Neuronal stem cell (in vitro differentiated cells): ENCODE results near the gene IMPG2. TPM values are rescaled to one million over a fixed set of nuclear protein-coding genes. Genes with fewer than 3 reads are reported as not detected.

Experiments
- DNase-seq: peaks from one replicate; pipeline ENCODE4 v3.0.0-alpha.2; 2013; ENCODE audit warnings: low spot score
- H2AFZ ChIP-seq: one replicate; pipeline ENCODE4 v1.6.1; 2013; ENCODE audit warnings: mild to moderate bottlenecking, low read length, inconsistent platforms
- H2AK5ac ChIP-seq: 2 replicates; pipeline ENCODE4 v1.6.1; 2013; ENCODE audit warnings: low read depth, mild to moderate bottlenecking, inconsistent platforms, low read length, moderate library complexity, mixed read lengths
- H2BK120ac ChIP-seq: 2 replicates; pipeline ENCODE4 v1.6.1; 2013; ENCODE audit warnings: low read depth, mild to moderate bottlenecking, inconsistent platforms, low read length, moderate library complexity, mixed read lengths
- H2BK12ac ChIP-seq: one replicate; pipeline ENCODE4 v1.6.1; 2013; ENCODE audit warnings: low read length, inconsistent platforms
- H2BK15ac ChIP-seq: 2 replicates; pipeline ENCODE4 v1.6.1; 2013; ENCODE audit warnings: mild to moderate bottlenecking, low read length, inconsistent platforms, mixed read lengths
- H2BK5ac ChIP-seq: one replicate; pipeline ENCODE4 v1.6.1; 2013; ENCODE audit warnings: inconsistent platforms, mild to moderate bottlenecking, low read length, moderate library complexity
- H3K14ac ChIP-seq: one replicate; pipeline ENCODE4 v1.6.1; 2013; ENCODE audit warnings: low read length, inconsistent platforms
- H3K18ac ChIP-seq: 2 replicates; pipeline ENCODE4 v1.6.1; 2013; ENCODE audit warnings: low read length, inconsistent platforms
- H3K23ac ChIP-seq: 2 replicates; pipeline ENCODE4 v1.6.1; 2013; ENCODE audit warnings: low read depth, mild to moderate bottlenecking, mixed read lengths, low read length, inconsistent platforms; ENCODE audit not compliant: poor library complexity
- H3K27ac ChIP-seq: replicated peaks from 3 replicates; pipeline ENCODE4 v1.5.1; 2013; ENCODE audit warnings: low read length, inconsistent platforms
- H3K27me3 ChIP-seq, 3 experiments: 2 replicates each; pipeline ENCODE4 v1.6.1; 2013; ENCODE audit warnings: low read length in 3 of 3, mild to moderate bottlenecking in 2 of 3, inconsistent platforms in 1 of 3, low read depth in 1 of 3, mixed read lengths in 1 of 3, moderate library complexity in 1 of 3; ENCODE audit not compliant: control insufficient read depth in 3 of 3, insufficient read depth in 3 of 3
- H3K36me3 ChIP-seq, 2 donors: replicated peaks in 1 of 2; 2 replicates each; pipeline ENCODE4 v1.6.1; 2013; ENCODE audit warnings: low read length in 2 of 2; ENCODE audit not compliant: control insufficient read depth in 2 of 2, insufficient read depth in 2 of 2
- H3K4ac ChIP-seq: 2 replicates; pipeline ENCODE4 v1.6.1; 2013; ENCODE audit warnings: inconsistent platforms, mild to moderate bottlenecking, low read length, moderate library complexity
- H3K4me1 ChIP-seq, 2 donors: 1 replicate in 1 of 2; 2 replicates in 1 of 2; pipeline ENCODE4 v1.6.1; 2013; ENCODE audit warnings: low read length in 2 of 2, low read depth in 1 of 2; ENCODE audit not compliant: control insufficient read depth in 2 of 2, insufficient read depth in 1 of 2
- H3K4me2 ChIP-seq: one replicate; pipeline ENCODE4 v1.6.1; 2013; ENCODE audit warnings: mild to moderate bottlenecking, low read length, inconsistent platforms; ENCODE audit not compliant: insufficient read depth, poor library complexity, severe bottlenecking
- H3K4me3 ChIP-seq, 2 donors: 2 replicates each; pipeline ENCODE4 v1.5.1; 2013; ENCODE audit warnings: low read length in 2 of 2, mild to moderate bottlenecking in 2 of 2, inconsistent platforms in 1 of 2, moderate library complexity in 1 of 2
- H3K79me1 ChIP-seq: one replicate; pipeline ENCODE4 v1.6.1; 2013; ENCODE audit warnings: low read depth, mild to moderate bottlenecking, inconsistent platforms, low read length, moderate library complexity
- H3K9ac ChIP-seq: one replicate; pipeline ENCODE4 v1.6.1; 2013; ENCODE audit warnings: mild to moderate bottlenecking, low read depth, low read length, inconsistent platforms; ENCODE audit not compliant: poor library complexity
- H3K9me3 ChIP-seq, 2 donors: replicated peaks in 1 of 2; 2 replicates each; pipeline versions ENCODE3 to v1.6.1; 2013; ENCODE audit warnings: low read length in 2 of 2, mild to moderate bottlenecking in 2 of 2, inconsistent platforms in 1 of 2, low read depth in 1 of 2, mixed read lengths in 1 of 2, moderate library complexity in 1 of 2; ENCODE audit not compliant: control insufficient read depth in 2 of 2, insufficient read depth in 1 of 2
- H4K8ac ChIP-seq: one replicate; pipeline ENCODE4 v1.6.1; 2013; ENCODE audit warnings: low read depth, mild to moderate bottlenecking, inconsistent platforms, low read length, moderate library complexity
- H4K91ac ChIP-seq: one replicate; pipeline ENCODE4 v1.6.1; 2013; ENCODE audit warnings: low read length, low read depth, mild to moderate bottlenecking, inconsistent platforms; ENCODE audit not compliant: poor library complexity
- WGBS, 2 donors: extraction: QIAGEN DNeasy Blood & Tissue Kit; methylation state at CpG; one replicate each; pipeline ENCODE4 v1.1.7; 2013; ENCODE audit warnings: missing lambda C conversion rate in 2 of 2, mixed read lengths in 1 of 2; ENCODE audit not compliant: insufficient read length in 2 of 2, insufficient replicate concordance in 1 of 2; ENCODE audit errors: extremely low coverage in 2 of 2; 5-methylcytosine and 5-hydroxymethylcytosine counted together
- polyA plus RNA-seq, 2 experiments: library from polyadenylated mRNA; stranded (reverse); fragments of 200-250 nt; gene quantifications; one replicate each; pipeline ENCODE4 v1.2.3, GENCODE V29; 2013

The IMPG2 gene
- 0.01 TPM for polyA plus RNA-seq (2013, experiment 1 of 2)
- 0.01 TPM for polyA plus RNA-seq (2013, experiment 2 of 2)

DNA sequence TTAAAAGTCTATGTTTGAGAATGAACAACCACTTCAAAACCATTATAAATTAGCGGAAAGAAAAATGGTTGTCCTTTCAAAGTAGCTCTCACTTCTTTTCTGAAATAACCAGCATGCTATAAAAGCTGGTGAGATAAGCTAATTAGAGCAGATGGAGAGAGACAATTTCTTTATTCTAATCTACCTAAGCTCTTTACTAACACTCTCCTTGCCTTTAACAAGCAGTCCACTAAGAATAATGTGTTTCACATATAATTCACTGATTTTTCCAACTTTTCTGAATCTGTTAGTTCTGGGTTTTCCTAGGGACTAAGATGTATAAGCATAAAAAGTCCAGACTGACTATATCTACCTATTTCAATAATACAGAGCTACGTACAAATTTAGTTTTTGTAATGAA lies at the start of gene IMPG2:
IMPG2 (minus strand) TSS at position 101 of the 400 bp plus-strand sequence. CDS start 203 bp downstream, outside the sequence.
- H3K4me3 ChIP-seq: no peak within 1 kb of the TSS
- no peak within 1 kb of the TSS for H4K8ac ChIP-seq
- no peak within 1 kb of the TSS for H2AFZ ChIP-seq
- H3K4me1 ChIP-seq: no peaks in the 10 kb centered on the region
- no peak within 1 kb of the TSS for H3K9ac ChIP-seq
- no peak within 1 kb of the TSS for H3K18ac ChIP-seq
- H3K27me3 ChIP-seq: no peaks in the 10 kb centered on the region
- H3K4ac ChIP-seq: no peak within 1 kb of the TSS
- no peak within 1 kb of the TSS for H3K23ac ChIP-seq
- DNase-seq: no peak
- H2BK5ac ChIP-seq: no peak within 1 kb of the TSS
- no peak within 1 kb of the TSS for H3K27ac ChIP-seq
- H3K79me1 ChIP-seq: no peaks in the 10 kb centered on the region
- peaks cover 0 to 3% of the 10 kb centered on the region in 2 donors for H3K36me3 ChIP-seq
- H4K91ac ChIP-seq: no peak within 1 kb of the TSS
- no peak within 1 kb of the TSS for H2BK12ac ChIP-seq
- H3K9me3 ChIP-seq: no peaks in the 10 kb centered on the region
- no peak within 1 kb of the TSS for H3K14ac ChIP-seq
- WGBS, 2 donors: no CpG with 5 or more reads among the region's 2 CpGs
- H2BK15ac ChIP-seq: no peak within 1 kb of the TSS
- no peak within 1 kb of the TSS for H2BK120ac ChIP-seq
- no peak within 1 kb of the TSS for H2AK5ac ChIP-seq
- no peak within 1 kb of the TSS for H3K4me2 ChIP-seq

DNA sequence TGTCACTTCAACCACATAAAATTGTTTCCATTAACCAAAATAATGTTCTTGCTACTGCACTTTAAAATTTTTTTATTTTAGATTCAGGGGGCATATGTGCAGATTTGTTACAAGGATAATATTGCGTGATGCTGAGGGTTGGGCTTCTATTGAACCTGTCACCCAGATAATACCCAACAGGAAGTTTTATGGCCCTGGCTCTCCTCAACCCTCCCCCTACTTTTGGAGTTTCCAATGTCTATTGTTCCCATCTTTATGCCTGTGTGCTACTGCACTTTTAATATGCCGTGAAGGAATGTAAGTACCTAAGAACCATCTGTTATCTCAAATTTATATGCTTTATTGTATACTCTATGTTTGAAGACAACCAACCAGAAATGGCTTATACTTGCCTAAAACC lies 42.0 kb upstream of the IMPG2 start:
- no peak overlapping the region for H2BK12ac ChIP-seq
- no peak overlapping the region for H4K8ac ChIP-seq
- H2BK5ac ChIP-seq: no peak overlapping the region
- no peak overlapping the region for H3K9ac ChIP-seq
- no peak overlapping the region for H2BK15ac ChIP-seq
- no peak overlapping the region for H4K91ac ChIP-seq
- peaks cover 0 to 46% of the 10 kb centered on the region in 2 donors for H3K36me3 ChIP-seq
- H3K4me1 ChIP-seq: no peaks in the 10 kb centered on the region
- no peak overlapping the region for H3K14ac ChIP-seq
- H3K27ac ChIP-seq: no peak overlapping the region
- no peak overlapping the region for H3K4me2 ChIP-seq
- H2BK120ac ChIP-seq: no peak overlapping the region
- no peak overlapping the region for H3K18ac ChIP-seq
- H2AK5ac ChIP-seq: no peak overlapping the region
- H3K4me3 ChIP-seq: no peak overlapping the region
- H2AFZ ChIP-seq: no peak overlapping the region
- no peak for DNase-seq
- H3K79me1 ChIP-seq: no peaks in the 10 kb centered on the region
- no peak overlapping the region for H3K23ac ChIP-seq
- no peak overlapping the region for H3K4ac ChIP-seq
- H3K27me3 ChIP-seq: no peaks in the 10 kb centered on the region
- H3K9me3 ChIP-seq: peaks cover 0 to 15% of the 10 kb centered on the region in 2 donors
- no CpG with 5 or more reads among the region's 2 CpGs for WGBS, 2 donors

DNA sequence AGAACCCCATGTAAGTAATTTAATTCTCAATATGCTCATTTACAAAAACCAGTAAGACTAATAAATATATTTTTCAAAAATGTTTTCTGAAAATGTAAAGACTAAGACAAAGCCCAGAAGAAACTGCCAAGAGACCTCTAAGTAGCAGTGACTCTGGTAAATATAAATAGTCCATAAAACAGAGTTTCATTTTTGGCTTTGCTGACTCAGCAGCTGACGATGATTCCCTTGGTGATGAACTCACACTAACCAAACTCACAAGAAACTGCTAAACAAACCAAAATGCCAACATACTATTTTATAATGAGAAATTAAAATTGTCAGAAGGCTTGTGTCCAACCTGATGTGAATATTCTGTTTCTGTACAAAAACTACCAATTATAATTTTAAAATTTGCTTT lies 31.5 kb upstream of the IMPG2 start:
- no peaks in the 10 kb centered on the region for H3K79me1 ChIP-seq
- no CpG with 5 or more reads among the region's 1 CpG for WGBS, 2 donors
- no peak overlapping the region for H4K91ac ChIP-seq
- no peak for DNase-seq
- no peaks in the 10 kb centered on the region for H3K4me1 ChIP-seq
- no peak overlapping the region for H3K4me3 ChIP-seq
- H3K36me3 ChIP-seq: peaks cover 0 to 7% of the 10 kb centered on the region in 2 donors
- no peak overlapping the region for H4K8ac ChIP-seq
- H3K4me2 ChIP-seq: no peak overlapping the region
- no peak overlapping the region for H3K14ac ChIP-seq
- H3K27me3 ChIP-seq: no peaks in the 10 kb centered on the region
- no peak overlapping the region for H3K18ac ChIP-seq
- H3K23ac ChIP-seq: no peak overlapping the region
- peaks cover 0 to 4% of the 10 kb centered on the region in 2 donors for H3K9me3 ChIP-seq
- no peak overlapping the region for H3K4ac ChIP-seq
- no peak overlapping the region for H3K9ac ChIP-seq
- H2BK5ac ChIP-seq: no peak overlapping the region
- H2AK5ac ChIP-seq: no peak overlapping the region
- H2AFZ ChIP-seq: no peak overlapping the region
- H2BK12ac ChIP-seq: no peak overlapping the region
- H3K27ac ChIP-seq: no peak overlapping the region
- no peak overlapping the region for H2BK120ac ChIP-seq
- no peak overlapping the region for H2BK15ac ChIP-seq

DNA sequence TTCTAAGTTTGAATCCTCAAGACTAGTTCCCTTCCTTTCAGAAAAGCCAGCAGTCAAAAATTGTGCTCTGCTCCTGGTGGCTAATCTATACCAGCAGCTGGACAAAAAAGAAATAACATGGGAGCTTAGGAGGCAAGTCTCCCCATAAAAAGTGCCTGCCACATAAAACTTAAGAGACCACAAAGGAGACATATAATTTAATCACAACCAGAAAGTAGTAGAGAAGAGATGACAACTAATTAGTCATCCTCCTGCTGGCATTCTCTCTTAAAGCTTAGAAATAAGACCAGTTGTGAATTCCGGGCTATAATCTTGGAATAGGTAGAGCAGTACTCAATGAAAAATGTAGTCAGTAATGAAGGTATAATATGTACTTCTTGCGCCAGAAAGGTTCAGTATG lies 20.2 kb upstream of the IMPG2 start:
- no peaks in the 10 kb centered on the region for H3K79me1 ChIP-seq
- no CpG with 5 or more reads among the region's 2 CpGs for WGBS, 2 donors
- no peak overlapping the region for H3K4me2 ChIP-seq
- DNase-seq: no peak
- H2AK5ac ChIP-seq: no peak overlapping the region
- no peak overlapping the region for H3K18ac ChIP-seq
- H2AFZ ChIP-seq: no peak overlapping the region
- H3K4ac ChIP-seq: no peak overlapping the region
- H3K23ac ChIP-seq: no peak overlapping the region
- H2BK15ac ChIP-seq: no peak overlapping the region
- no peaks in the 10 kb centered on the region for H3K4me1 ChIP-seq
- H4K91ac ChIP-seq: no peak overlapping the region
- no peak overlapping the region for H3K4me3 ChIP-seq
- H3K9ac ChIP-seq: no peak overlapping the region
- no peaks in the 10 kb centered on the region for H3K9me3 ChIP-seq
- H2BK5ac ChIP-seq: no peak overlapping the region
- H2BK120ac ChIP-seq: no peak overlapping the region
- H3K27me3 ChIP-seq: no peaks in the 10 kb centered on the region
- H3K14ac ChIP-seq: no peak overlapping the region
- no peak overlapping the region for H2BK12ac ChIP-seq
- H4K8ac ChIP-seq: no peak overlapping the region
- no peak overlapping the region for H3K27ac ChIP-seq
- H3K36me3 ChIP-seq: peaks cover 2 to 39% of the 10 kb centered on the region in 2 donors
